OCI-LY7 (cell line): ENCODE results near the gene PDHX.

ENCODE experiments used
- CTCF ChIP-seq: fragments of 200-600 bp; sonication (generic); conservative IDR thresholded peaks from 2 replicates; pipeline ENCODE4 v1.5.1; 2014; ENCODE audit warnings: mild to moderate bottlenecking, antibody characterized with exemption, low read length, moderate library complexity, mixed read lengths
- EZH2phosphoT487 ChIP-seq: fragments of 200-600 bp; sonication (generic); IDR thresholded peaks from 2 replicates; pipeline ENCODE4 v1.6.1; 2018; ENCODE audit warnings: low read depth, borderline replicate concordance, mild to moderate bottlenecking, mixed run types, antibody characterized with exemption, low read length, moderate library complexity, mixed read lengths

- TF ChIP-seq EZH2phosphoT487: no peak
- no peak for TF ChIP-seq CTCF
Measured at GRCh38 chr11:35013514-35014233, 97.3 kb downstream of the PDHX start.
